Left forelimb (tissue), 1 donor: Measurements from ENCODE around the gene MAPT.

Experiments
- DNase-seq: peaks from one replicate; pipeline ENCODE4 v3.0.0-alpha.2; 2018; ENCODE audit warnings: low spot score

Gene MAPT

GRCh38 chr17:45973946-45974859, 79.8 kb downstream of the MAPT start:
- no peak for DNase-seq

GRCh38 chr17:45974916-45975630, 80.7 kb downstream of the MAPT start:
- DNase-seq = no peak

- no peak for DNase-seq
These were observed 81.4 kb downstream of the MAPT start for GRCh38 chr17:45975640-45976295.

GRCh38 chr17:45976391-45976754, 82.0 kb downstream of the MAPT start:
- DNase-seq = no peak

GRCh38 chr17:45976755-45977505, 82.6 kb downstream of the MAPT start:
- no peak for DNase-seq

- DNase-seq = no peak
These were observed 83.1 kb downstream of the MAPT start for GRCh38 chr17:45977506-45977824.

- no peak for DNase-seq
These were observed 83.7 kb downstream of the MAPT start for GRCh38 chr17:45977976-45978626.

GRCh38 chr17:45979137-45979536, 84.8 kb downstream of the MAPT start:
- no peak for DNase-seq

- DNase-seq = no peak
These were observed 86.5 kb downstream of the MAPT start for GRCh38 chr17:45980855-45981254.

GRCh38 chr17:45981306-45981705, 87.0 kb downstream of the MAPT start:
- DNase-seq = no peak

GRCh38 chr17:45982791-45983613, 88.6 kb downstream of the MAPT start:
- DNase-seq = no peak

- no peak for DNase-seq
These were observed 89.4 kb downstream of the MAPT start for GRCh38 chr17:45983614-45984310.

- no peak for DNase-seq
These were observed 90.0 kb downstream of the MAPT start for GRCh38 chr17:45984368-45984767.

GRCh38 chr17:45985447-45985846, 91.1 kb downstream of the MAPT start:
- DNase-seq = no peak

- no peak for DNase-seq
These were observed 91.7 kb downstream of the MAPT start for GRCh38 chr17:45986056-45986455.

GRCh38 chr17:45987706-45988105, 93.4 kb downstream of the MAPT start:
- DNase-seq = no peak

GRCh38 chr17:45989759-45990158, 95.4 kb downstream of the MAPT start:
- no peak for DNase-seq

GRCh38 chr17:45990886-45991285, 96.5 kb downstream of the MAPT start:
- no peak for DNase-seq

- no peak for DNase-seq
These were observed 97.0 kb downstream of the MAPT start for GRCh38 chr17:45991341-45991740.

GRCh38 chr17:45992175-45992574, 97.8 kb downstream of the MAPT start:
- DNase-seq = no peak
